ENCODE measurements around the gene LRRC55.
"Not testable (repeated sequence)": the region's sequence is repeated elsewhere in the genome, so short reads cannot be mapped to it uniquely, and the experiment has no call there.

Gene LRRC55

DNA sequence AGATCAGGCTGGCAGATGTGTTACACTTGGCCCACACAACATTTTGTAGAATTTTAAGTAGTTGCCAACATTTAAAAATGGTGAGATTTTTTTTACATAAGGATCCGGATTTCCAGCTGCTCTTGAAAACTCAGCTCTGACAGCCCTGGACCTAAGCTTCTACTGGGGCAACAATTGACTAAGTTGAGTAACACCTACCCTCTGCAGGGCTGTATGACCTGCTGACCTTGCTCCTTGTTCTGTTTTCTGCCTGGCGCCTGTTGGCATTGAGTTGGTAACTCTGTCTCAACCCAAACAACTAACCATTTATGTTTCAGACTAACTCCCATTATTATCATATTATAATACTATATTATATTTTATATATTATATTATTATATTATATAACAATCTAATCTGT, 21.1 kb upstream of the LRRC55 start:
- no peak for FAIRE-seq
- DNase-seq (ENCODE audit: insufficient read length, low spot score) = no peak
- TF ChIP-seq CTCF (IDR thresholded peaks at IDR 0.05; ENCODE audit: insufficient read depth, missing control alignments) = no peak

- DNase-seq (ENCODE audit: insufficient read length, low spot score) = no peak
- FAIRE-seq = no peak
- TF ChIP-seq CTCF (IDR thresholded peaks at IDR 0.05; ENCODE audit: insufficient read depth, missing control alignments) = no peak
Measured at GRCh38 chr11:57161351-57161750, 20.4 kb upstream of the LRRC55 start.

GRCh38 chr11:57162179-57162898, 19.4 kb upstream of the LRRC55 start:
- no peak for FAIRE-seq
- TF ChIP-seq CTCF (IDR thresholded peaks at IDR 0.05; ENCODE audit: insufficient read depth, missing control alignments) = no peak
- DNase-seq (ENCODE audit: insufficient read length, low spot score) = no peak

GRCh38 chr11:57163160-57163868, 18.4 kb upstream of the LRRC55 start:
- no peak for FAIRE-seq

GRCh38 chr11:57164317-57164716, 17.4 kb upstream of the LRRC55 start:
- FAIRE-seq = no peak
- TF ChIP-seq CTCF (IDR thresholded peaks at IDR 0.05; ENCODE audit: insufficient read depth, missing control alignments) = no peak
- no peak for DNase-seq (ENCODE audit: insufficient read length, low spot score)

More at GRCh38 chr11:57163160-57163868, 18.4 kb upstream of the LRRC55 start:
- no peak for TF ChIP-seq CTCF (IDR thresholded peaks at IDR 0.05; ENCODE audit: insufficient read depth, missing control alignments)
- DNase-seq (ENCODE audit: insufficient read length, low spot score) = no peak

DNA sequence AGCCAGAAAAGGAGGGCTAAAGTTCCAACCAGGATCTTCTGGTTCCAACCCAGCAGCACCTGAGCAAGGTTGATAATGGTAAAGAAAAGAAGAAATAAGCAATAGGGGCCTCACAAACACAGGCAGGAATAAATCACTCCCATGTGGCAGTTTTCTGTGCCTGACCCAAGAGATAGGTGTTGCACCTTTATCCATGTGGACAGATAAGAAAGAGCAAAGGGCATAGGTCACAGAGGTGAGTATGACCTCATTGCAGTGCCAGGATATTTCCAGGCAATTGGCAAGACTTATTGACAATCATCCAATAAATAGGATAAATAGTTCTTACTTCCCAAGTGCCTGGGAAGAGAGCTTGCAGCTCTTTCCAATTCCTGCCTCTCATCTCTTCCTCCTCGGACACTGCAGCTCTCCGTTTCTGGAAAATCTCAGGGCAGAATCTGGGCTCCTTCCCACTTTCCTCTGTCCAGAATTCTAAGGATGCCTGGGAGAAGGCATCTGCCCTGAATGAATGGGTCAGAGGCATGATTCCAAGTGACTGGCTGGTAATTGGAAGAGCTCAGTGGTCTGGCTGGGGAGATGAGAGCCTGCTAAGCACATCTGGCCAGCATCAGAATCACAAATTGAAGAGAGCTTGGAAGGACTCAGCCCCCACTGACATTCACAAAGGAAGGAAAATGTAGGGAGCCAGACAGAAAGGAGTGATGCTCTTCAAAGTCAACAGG, 14.5 kb upstream of the LRRC55 start:
- TF ChIP-seq CTCF (IDR thresholded peaks at IDR 0.05; ENCODE audit: insufficient read depth, missing control alignments) = no peak
- FAIRE-seq (no peak), DNase-seq (ENCODE audit: insufficient read length, low spot score) (no peak)

DNA sequence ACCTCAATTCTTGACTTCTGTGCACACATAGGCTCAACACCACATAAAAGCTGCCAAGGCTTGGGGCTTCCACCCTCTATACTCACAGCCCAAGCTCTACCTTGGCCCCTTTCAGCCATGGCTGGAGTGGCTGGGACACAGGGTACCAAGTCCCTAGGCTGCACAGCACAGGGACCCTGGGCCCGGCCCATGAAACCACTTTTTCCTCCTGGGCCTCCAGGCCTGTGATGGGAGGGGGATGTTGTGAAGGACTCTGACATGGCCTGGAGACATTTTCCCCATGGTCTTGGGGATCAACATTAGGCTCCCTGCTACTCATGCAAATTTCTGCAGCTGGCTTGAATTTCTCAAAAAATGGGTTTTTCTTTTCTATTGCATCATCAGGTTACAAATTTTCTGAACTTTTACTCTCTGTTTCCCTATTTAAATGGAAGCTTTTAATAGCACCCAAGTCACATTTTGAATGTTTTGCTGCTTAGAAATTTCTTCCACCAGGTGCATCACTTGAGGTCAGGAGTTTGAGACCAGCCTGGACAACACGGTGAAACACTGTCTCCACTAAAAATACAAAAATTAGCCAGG, 11.9 kb upstream of the LRRC55 start:
- FAIRE-seq; DNase-seq (ENCODE audit: insufficient read length, low spot score): not testable (repeated sequence)

Measured in D721Med (cell line).